ENCODE measurements around the gene AMOTL1.

GRCh38 chr11:94857337-94857736 lies 89.2 kb downstream of the AMOTL1 start:
- TF ChIP-seq CTCF (IDR thresholded peaks at IDR 0.05) (no peak), POLR2A (IDR thresholded peaks at IDR 0.05) (no peak)
